Upper lobe of left lung (tissue), 4 donors: ENCODE measurements around the gene CIRBP.

Source experiments
- POLR2A ChIP-seq, 4 donors: fragments of 450-650 bp; IDR thresholded peaks; one replicate each; pipeline ENCODE4 v1.5.1; 2016 to 2017; ENCODE audit warnings: antibody characterized with exemption in 4 of 4, mild to moderate bottlenecking in 2 of 4
- TF ChIP-seq, protein P1 (sequence below), 6 experiments: fragments of 450-650 bp in 4 of 6; fragments of 200-600 bp in 2 of 6; sonication (generic) in 2 of 6; IDR thresholded peaks; one replicate each; pipeline ENCODE4 v1.5.1; 2016 to 2019; ENCODE audit warnings: antibody characterized with exemption in 6 of 6

DNA sequence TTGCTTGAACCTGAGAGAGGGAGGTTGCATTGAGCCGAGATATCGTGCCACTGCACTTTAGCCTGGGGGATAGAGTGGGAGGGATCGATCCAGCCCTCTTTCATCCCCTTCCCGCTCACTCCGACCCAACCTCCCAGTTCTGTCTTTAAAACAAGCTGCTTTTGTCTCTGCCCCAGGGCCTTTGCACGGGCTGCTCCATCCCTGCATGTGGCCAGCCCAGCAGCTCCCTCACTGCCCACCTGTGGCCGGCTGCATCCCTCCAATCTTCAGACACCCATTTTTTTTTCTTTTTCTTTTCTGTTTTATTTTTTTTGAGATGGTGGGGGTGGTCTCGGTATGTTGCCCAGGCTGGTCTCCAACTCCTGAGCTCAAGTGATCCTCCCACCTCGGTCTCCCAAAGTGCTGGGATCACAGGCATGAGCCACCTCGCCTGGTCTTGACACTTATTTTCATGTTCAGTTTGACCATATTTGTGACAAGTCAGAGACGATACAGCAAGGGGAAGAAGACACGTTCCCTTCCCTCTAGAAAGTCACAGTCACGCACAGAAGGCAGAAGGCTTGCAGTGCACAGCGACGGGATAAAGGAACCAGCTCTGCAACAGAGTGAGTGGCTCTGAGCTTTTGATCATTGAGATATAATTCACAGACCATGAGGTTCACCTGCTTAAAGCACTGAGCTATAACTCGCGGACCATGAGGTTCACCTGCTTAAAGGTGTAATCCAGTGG, 48.3 kb downstream of the CIRBP start:
- TF ChIP-seq, protein P1, sequence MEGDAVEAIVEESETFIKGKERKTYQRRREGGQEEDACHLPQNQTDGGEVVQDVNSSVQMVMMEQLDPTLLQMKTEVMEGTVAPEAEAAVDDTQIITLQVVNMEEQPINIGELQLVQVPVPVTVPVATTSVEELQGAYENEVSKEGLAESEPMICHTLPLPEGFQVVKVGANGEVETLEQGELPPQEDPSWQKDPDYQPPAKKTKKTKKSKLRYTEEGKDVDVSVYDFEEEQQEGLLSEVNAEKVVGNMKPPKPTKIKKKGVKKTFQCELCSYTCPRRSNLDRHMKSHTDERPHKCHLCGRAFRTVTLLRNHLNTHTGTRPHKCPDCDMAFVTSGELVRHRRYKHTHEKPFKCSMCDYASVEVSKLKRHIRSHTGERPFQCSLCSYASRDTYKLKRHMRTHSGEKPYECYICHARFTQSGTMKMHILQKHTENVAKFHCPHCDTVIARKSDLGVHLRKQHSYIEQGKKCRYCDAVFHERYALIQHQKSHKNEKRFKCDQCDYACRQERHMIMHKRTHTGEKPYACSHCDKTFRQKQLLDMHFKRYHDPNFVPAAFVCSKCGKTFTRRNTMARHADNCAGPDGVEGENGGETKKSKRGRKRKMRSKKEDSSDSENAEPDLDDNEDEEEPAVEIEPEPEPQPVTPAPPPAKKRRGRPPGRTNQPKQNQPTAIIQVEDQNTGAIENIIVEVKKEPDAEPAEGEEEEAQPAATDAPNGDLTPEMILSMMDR (IDR thresholded peaks at IDR 0.05): no peak
- TF ChIP-seq POLR2A (IDR thresholded peaks at IDR 0.05): no peak
